GM21526 (cell line): ENCODE results near the gene L3MBTL4.

ENCODE experiments used
- ATAC-seq: cut with Tn5 transposase; IDR thresholded peaks from one replicate; pipeline ENCODE4 v1.9.1; 2021; ENCODE audit warnings: moderate library complexity; ENCODE audit not compliant: unreplicated experiment, low FRiP score

L3MBTL4 gene

GRCh38 chr18:6009756-6010155 is 405.0 kb downstream of the L3MBTL4 start:
- ATAC-seq: no peak

DNA sequence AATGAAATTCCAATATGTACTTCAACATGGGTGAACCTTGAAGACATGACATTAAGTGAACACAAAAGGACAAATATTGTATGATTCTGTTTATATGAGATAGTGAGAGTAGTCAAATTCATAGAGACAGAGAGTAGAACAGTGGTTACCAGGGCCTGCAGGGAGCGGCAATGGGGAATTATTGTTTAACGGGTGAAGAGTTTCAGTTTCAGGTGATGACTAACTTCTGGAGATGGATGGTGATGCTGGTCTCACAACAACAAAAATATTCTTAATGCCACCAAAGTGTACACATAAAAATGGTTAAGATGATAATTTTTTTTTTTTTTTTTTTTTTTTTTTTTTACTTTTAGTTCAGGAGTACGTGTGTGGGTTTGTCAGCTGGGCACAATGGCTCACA is 410.0 kb downstream of the L3MBTL4 start:
- peak; percentile 98 for ATAC-seq

DNA sequence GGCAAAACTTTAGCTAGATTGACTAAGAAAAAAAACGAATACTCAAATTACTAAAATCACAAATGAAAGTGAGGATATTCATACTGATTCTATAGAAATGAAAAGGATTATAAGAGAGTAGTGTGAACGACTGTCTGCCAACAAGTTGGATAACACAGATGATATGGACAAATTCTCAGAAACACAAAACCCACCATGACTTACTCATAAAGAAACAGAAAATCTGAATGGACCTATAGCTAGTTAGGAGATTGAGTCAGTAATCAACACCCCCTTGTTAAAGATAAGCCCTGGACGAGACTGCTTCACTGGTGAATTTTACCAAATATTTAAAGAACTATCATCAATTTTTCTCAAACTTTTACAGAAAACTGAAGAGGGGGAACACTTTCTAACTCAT is 410.6 kb downstream of the L3MBTL4 start:
- peak; percentile 57 for ATAC-seq

- no peak for ATAC-seq
These were observed 412.8 kb downstream of the L3MBTL4 start for GRCh38 chr18:6001867-6002266.

GRCh38 chr18:5998907-5999306 is 415.8 kb downstream of the L3MBTL4 start:
- peak; percentile 94 for ATAC-seq

DNA sequence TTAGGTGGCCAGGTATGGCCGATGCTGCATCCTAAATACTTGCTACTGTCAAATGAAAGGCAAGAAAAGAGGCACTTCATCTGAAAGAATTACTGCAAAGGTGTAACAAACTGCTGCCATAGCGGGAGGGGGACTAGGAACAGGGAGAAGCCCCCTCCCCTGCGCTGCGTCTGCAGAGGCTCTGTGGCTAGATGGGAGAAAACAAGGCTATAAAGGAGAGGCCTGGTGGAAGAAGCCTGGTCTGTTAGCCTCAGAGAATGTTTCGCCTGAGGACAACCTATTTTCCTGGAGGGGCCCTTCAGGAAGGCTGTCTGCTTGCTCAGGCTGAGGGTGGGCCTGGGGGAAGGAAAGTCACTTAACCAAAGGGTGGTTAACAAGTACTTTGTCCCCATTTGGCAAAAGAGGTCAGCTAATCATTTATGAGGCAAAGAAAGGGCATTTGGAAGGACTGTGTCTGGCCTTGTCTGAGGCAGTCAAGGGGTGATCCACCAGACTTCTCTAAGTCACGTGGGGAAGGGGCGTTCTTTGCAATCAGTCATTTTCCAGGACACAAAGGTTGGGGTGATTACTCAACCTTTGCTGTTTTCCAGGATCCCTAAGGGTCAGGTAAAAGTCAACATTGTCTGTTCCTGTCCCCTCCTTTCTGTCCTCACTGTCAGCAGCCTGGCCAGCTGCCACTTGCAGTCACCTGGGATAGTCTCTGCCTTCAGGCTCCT is 416.4 kb downstream of the L3MBTL4 start:
- ATAC-seq: peak; percentile 32

GRCh38 chr18:5997361-5997760 is 417.4 kb downstream of the L3MBTL4 start:
- no peak for ATAC-seq

- ATAC-seq: no peak
These were observed 419.1 kb downstream of the L3MBTL4 start for GRCh38 chr18:5995626-5996025.

- no peak for ATAC-seq
These were observed 420.8 kb downstream of the L3MBTL4 start for GRCh38 chr18:5993938-5994337.

GRCh38 chr18:5992381-5992780 is 422.3 kb downstream of the L3MBTL4 start:
- ATAC-seq: no peak

DNA sequence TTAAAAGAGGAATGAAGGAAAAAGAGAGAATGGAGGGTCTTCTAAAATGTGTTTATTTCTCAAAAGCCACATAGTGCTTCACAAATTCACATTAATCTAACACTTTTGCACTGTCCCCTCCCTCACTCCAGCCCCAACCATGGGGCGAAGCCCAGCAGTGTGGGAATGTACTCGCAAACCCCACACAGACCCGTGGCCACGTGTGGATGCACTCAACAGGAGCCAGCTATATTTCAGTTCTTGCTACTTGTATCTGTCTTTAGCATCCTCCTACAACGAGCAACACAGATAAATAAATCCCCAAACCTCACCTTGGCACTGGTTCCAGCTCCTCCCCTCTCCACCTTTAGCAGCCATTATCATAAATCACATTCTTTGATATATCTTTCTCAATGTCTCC is 427.5 kb downstream of the L3MBTL4 start:
- no peak for ATAC-seq

DNA sequence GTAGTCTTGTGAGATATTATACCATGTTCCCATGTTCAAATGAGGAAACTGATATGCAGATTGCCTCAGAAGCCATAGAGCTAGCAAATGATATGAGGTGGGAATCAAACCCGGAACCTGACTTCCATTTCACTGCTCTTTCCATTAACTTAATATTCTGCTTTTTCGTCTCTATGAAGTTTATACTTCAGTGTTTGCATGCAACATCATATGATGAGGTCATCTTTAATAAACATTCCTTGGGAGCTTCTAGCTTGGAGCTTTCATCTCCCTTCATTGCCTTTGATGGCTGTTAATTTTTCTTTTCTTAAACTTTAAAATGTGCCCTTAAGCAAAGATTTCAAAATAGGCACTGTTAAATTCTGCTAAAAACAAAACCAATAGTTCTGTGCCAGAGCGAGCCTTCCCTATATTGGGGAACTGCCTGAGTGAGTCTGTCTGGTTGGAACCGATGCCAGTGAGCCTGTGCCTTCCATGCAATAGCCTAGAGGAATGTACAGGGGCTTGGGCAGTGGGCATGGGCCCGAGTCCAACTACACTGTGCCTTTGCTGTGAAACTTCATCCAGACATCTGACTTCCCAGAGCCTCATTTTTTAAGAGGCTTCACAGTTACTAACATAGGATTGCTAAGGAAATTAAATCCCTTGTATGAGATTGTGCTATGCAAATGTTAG is 428.3 kb downstream of the L3MBTL4 start:
- ATAC-seq: no peak

- ATAC-seq: no peak
These were observed 430.5 kb downstream of the L3MBTL4 start for GRCh38 chr18:5984245-5984644.

GRCh38 chr18:5983488-5983887 is 431.2 kb downstream of the L3MBTL4 start:
- no peak for ATAC-seq

DNA sequence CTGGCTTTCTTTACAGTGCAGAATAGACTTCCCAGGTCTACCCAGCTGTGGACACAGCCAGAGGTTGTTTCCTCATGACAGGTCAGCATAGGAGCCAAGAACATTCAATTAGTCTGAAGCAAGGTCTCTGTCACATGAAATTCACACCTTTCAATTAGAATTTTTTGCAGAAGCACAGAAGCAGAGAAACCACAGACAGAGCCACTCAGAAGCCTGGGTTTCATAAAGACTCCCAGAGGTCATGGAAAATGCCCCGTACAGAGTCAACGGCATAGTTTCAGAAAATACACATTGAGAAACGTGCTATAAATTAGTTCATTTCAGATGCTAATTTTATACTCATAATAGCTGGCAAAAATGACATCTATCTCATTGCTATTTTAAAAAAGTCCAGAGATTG is 432.4 kb downstream of the L3MBTL4 start:
- peak; percentile 41 for ATAC-seq

DNA sequence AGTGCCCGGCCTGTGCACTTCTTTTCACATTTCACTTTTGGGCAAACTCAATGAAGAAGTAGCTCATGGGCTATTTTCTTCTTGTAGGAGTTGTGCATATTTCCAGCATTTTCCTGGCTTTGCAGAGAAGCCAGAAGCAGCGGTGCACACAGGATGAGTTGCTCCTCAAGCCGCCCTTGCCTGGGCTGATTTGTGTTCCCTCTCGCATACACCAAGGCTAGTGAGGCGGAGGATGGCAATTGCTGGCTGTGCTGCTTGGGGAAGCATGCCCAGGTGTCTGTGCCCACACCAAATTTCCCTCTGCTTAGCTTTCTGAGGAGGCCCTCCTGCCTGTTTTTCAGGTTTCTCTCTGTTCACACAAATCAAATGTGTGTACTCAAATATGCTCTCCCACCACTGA is 434.0 kb downstream of the L3MBTL4 start:
- no peak for ATAC-seq

DNA sequence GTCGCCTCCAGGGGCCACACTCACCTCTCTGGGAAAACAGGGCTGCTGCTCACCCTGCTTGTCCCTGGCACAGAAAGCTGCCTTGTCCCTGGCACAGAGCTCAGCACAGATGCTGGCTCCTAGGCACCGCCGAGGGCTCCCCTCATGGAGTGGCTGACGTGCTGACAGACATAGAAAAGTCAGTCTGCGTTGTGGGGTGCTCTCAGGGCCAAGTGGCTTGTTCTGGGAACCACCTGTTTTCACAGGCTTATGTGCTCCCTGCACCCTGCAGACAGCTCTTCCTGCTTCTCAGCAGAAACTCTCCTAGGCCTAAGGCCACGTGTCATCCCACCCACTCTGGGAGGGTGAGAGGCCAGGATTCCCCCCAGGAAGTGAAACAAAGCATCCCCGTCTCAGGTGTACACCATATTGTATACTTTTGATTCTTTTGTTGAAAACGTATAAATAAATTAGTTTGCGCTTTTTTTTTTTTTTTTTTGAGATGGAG is 434.7 kb downstream of the L3MBTL4 start:
- peak; percentile 64 for ATAC-seq

DNA sequence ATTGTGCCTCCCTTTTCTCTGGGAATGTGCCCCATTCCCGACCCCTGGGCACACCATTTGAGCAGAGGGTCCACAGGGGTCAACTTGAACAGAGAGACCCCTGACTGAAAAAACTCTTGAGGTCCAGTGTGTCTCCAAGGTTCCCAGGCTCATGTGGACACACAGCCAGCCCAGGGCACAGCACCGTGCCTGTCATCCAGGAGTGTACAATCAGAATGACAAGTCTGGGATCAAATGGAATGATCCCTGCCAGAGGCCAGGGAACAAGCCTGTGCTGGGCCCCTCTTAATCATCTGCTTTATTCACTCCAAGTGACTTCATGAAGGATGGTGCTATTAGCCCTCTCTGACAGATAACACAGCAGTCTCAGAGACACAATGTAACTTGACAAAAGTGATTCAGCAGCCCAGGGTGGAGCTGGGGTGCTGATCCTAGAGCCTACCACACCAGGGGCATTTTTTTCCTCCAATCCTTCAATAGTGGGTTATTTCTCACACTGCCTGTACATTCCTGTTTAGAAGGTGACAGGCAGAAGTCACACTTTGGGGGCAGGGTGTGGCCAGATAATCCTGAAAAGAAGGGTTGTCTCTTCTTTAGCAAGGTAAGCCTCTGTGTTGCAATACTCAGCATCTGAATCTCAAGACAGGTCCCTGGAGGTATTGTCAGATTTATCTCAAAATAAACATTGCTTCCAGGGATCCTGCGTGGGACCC is 435.4 kb downstream of the L3MBTL4 start:
- ATAC-seq: no peak

DNA sequence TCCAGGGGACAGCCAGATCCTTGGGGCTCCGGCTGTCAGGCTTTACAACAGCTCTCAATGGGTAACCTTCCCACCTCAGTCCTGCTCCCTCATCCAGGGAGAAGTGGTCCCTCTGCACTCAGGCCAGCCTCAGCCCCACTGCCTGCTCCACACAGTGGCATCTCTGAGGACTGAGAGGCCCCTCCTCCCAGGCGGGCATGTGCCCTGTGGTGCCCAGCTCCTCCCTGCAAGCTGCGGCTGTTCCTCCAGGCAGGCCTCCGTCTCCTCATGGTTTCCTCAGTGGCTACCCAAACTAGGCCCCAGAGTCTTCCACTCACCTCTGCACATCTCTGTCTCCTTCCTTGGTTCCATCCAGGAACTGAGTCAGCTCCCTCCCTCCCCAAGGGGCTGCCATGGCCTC is 437.7 kb downstream of the L3MBTL4 start:
- ATAC-seq: no peak

GRCh38 chr18:5975111-5976002 is 439.4 kb downstream of the L3MBTL4 start:
- ATAC-seq: peak; percentile 70
